MM.1S (cell line): Measurements from ENCODE around the gene RAD51C.

Experiments
- DNase-seq: peaks from one replicate; pipeline ENCODE4 v3.0.0-alpha.2; 2015
- H2AFZ ChIP-seq: fragments of 300-600 bp; sonication (generic); 2 replicates; pipeline ENCODE4 v1.6.0; 2016; ENCODE audit warnings: antibody characterized with exemption, low read length
- H3F3A ChIP-seq: fragments of 300-600 bp; sonication (generic); 2 replicates; pipeline ENCODE4 v1.6.1; 2016; ENCODE audit warnings: mild to moderate bottlenecking, antibody characterized with exemption, low read length, moderate library complexity, mixed read lengths; ENCODE audit not compliant: insufficient read depth
- H3K27ac ChIP-seq: fragments of 300-600 bp; sonication (generic); 2 replicates; pipeline ENCODE4 v1.5.1; 2016; ENCODE audit warnings: mild to moderate bottlenecking, low read length
- H3K27me3 ChIP-seq: fragments of 300-600 bp; sonication (generic); replicated peaks from 2 replicates; pipeline ENCODE4 v1.6.0; 2016; ENCODE audit warnings: low read length; ENCODE audit not compliant: insufficient read depth
- H3K36me3 ChIP-seq: fragments of 300-600 bp; sonication (generic); replicated peaks from 2 replicates; pipeline ENCODE4 v1.6.1; 2016; ENCODE audit warnings: mild to moderate bottlenecking, low read length, mixed read lengths; ENCODE audit not compliant: insufficient read depth
- H3K4me1 ChIP-seq: fragments of 300-600 bp; sonication (generic); 2 replicates; pipeline ENCODE4 v1.6.1; 2016; ENCODE audit warnings: low read length, mixed read lengths
- H3K4me2 ChIP-seq: fragments of 300-600 bp; sonication (generic); 2 replicates; pipeline ENCODE4 v1.6.0; 2016; ENCODE audit warnings: low read depth, low read length
- H3K4me3 ChIP-seq: fragments of 300-600 bp; sonication (generic); 2 replicates; pipeline ENCODE4 v1.5.1; 2016; ENCODE audit warnings: low read length, mixed read lengths
- H3K79me2 ChIP-seq: fragments of 300-600 bp; sonication (generic); 2 replicates; pipeline ENCODE4 v1.6.1; 2016; ENCODE audit warnings: mixed run types, low read length, mixed read lengths
- H3K9ac ChIP-seq: fragments of 300-600 bp; sonication (generic); 2 replicates; pipeline ENCODE4 v1.6.1; 2016; ENCODE audit warnings: low read length, mixed read lengths
- H3K9me2 ChIP-seq: fragments of 300-600 bp; sonication (generic); replicated peaks from 2 replicates; pipeline ENCODE4 v1.6.1; 2016; ENCODE audit warnings: mild to moderate bottlenecking, low read length, mixed read lengths; ENCODE audit not compliant: insufficient read depth
- H3K9me3 ChIP-seq: fragments of 300-600 bp; sonication (generic); replicated peaks from 2 replicates; pipeline ENCODE4 v1.6.1; 2016; ENCODE audit warnings: mild to moderate bottlenecking, low read length, mixed read lengths; ENCODE audit not compliant: insufficient read depth
- H4K20me1 ChIP-seq: fragments of 300-600 bp; sonication (generic); 2 replicates; pipeline ENCODE4 v1.6.1; 2016; ENCODE audit warnings: mild to moderate bottlenecking, low read length, moderate library complexity, mixed read lengths; ENCODE audit not compliant: insufficient read depth
- EZH2 ChIP-seq: fragments of 300-600 bp; sonication (generic); optimal IDR thresholded peaks from 2 replicates; pipeline ENCODE3; 2017; ENCODE audit warnings: low read depth, mild to moderate bottlenecking, antibody characterized with exemption, low read length, mixed read lengths
- EZH2phosphoT487 ChIP-seq: fragments of 300-600 bp; sonication (generic); IDR thresholded peaks from 2 replicates; pipeline ENCODE4 v1.6.1; 2018; ENCODE audit warnings: antibody characterized with exemption, low read length
- TF ChIP-seq, protein P1 (sequence below): fragments of 300-600 bp; sonication (generic); IDR thresholded peaks from 2 replicates; pipeline ENCODE4 v1.5.1; 2016; ENCODE audit warnings: antibody characterized with exemption, low read length, mixed read lengths

RAD51C gene

DNA sequence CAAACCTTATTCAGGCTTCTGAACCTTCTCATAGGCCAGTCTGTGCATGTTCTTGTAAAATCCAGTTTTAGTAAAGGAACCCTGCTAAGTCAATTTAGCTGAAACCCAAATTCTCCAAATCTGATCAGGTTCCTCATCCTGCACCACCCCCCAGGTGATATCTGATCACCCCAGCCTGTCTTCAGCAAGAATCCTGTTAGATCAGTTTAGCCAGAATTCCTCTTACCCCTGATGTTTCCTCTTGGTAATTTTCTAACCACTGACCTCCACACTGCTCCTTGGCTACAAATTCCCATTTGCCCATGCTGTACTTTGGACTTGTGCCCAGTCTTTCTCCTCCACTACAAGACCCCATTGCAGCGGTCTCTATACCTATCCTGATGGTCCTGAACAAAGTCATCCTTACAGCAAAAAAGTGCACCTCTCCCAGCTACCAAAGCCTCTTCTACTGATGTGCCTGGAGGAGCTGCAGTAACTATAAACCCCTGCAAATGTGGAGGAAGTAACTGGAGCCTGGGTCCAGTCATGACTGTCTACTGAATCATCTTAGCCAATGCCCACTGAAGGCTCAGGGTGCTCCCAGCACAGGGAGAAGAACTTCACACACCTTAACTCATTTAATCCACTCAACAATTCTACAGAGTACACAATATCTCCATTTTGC, 24.3 kb upstream of the RAD51C start:
- Histone ChIP-seq H3K4me3 (no peak overlapping the region), H2AFZ (no peak overlapping the region), H3K9me3 (no peaks in the 10 kb centered on the region), H3K4me1 (no peaks in the 10 kb centered on the region), H3K4me2 (no peak overlapping the region), H3K36me3 (no peaks in the 10 kb centered on the region), H4K20me1 (no peaks in the 10 kb centered on the region), H3K27ac (no peak overlapping the region), H3K9ac (no peak overlapping the region), H3K27me3 (no peaks in the 10 kb centered on the region), H3K9me2 (no peaks in the 10 kb centered on the region), H3F3A (no peaks in the 10 kb centered on the region), H3K79me2 (no peaks in the 10 kb centered on the region)
- TF ChIP-seq, protein P1, sequence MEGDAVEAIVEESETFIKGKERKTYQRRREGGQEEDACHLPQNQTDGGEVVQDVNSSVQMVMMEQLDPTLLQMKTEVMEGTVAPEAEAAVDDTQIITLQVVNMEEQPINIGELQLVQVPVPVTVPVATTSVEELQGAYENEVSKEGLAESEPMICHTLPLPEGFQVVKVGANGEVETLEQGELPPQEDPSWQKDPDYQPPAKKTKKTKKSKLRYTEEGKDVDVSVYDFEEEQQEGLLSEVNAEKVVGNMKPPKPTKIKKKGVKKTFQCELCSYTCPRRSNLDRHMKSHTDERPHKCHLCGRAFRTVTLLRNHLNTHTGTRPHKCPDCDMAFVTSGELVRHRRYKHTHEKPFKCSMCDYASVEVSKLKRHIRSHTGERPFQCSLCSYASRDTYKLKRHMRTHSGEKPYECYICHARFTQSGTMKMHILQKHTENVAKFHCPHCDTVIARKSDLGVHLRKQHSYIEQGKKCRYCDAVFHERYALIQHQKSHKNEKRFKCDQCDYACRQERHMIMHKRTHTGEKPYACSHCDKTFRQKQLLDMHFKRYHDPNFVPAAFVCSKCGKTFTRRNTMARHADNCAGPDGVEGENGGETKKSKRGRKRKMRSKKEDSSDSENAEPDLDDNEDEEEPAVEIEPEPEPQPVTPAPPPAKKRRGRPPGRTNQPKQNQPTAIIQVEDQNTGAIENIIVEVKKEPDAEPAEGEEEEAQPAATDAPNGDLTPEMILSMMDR = no peak
- TF ChIP-seq EZH2 (no peak), EZH2phosphoT487 (no peak)
- no peak for DNase-seq

DNA sequence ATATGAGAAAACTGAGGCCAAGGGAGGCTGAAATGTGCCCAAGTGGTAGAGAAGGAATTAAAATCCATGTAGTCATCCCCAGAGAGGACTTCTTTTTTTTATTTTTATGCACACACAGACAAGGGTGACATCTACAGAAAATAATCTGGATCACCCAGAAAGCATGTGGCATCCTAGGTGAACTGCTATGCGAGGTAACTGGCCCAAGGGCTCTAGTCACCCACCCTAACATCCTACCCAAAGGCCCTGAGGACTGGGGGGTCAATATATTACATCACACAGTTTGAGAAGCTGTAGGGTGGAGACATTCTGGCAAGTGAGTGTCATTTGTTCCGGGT, 23.8 kb upstream of the RAD51C start:
- Histone ChIP-seq H3K27me3 (no peaks in the 10 kb centered on the region), H3K4me1 (no peaks in the 10 kb centered on the region), H3K27ac (no peak overlapping the region), H3K79me2 (no peaks in the 10 kb centered on the region), H3F3A (no peaks in the 10 kb centered on the region), H3K36me3 (no peaks in the 10 kb centered on the region), H4K20me1 (no peaks in the 10 kb centered on the region), H3K9ac (no peak overlapping the region), H3K4me3 (no peak overlapping the region), H3K4me2 (no peak overlapping the region), H2AFZ (no peak overlapping the region), H3K9me3 (no peaks in the 10 kb centered on the region), H3K9me2 (no peaks in the 10 kb centered on the region)
- TF ChIP-seq EZH2phosphoT487 (no peak), EZH2 (no peak)
- TF ChIP-seq, protein P1 = no peak
- no peak for DNase-seq

DNA sequence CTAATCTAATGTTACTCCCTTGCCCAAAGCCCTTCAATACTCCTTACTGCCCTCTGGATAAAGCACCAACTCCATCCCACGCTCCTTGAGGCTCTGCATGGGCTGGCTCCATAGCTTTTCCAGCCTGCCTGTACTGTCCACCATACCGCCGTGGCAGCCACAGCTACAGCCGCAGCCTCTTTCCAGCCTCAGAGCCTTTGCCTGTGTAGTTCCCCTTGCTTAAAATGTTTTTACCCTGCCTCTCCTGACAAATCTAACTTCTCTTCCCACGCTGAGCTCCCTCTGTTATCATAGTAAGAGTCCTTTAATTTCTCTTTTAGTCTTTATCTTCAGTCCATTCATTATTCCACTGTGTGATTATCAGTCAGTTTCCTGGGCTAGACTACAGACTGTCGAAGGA, 22.5 kb upstream of the RAD51C start:
- Histone ChIP-seq H3K27me3 (no peaks in the 10 kb centered on the region), H3K4me3 (no peak overlapping the region), H4K20me1 (no peaks in the 10 kb centered on the region), H3K4me2 (no peak overlapping the region), H3K9ac (no peak overlapping the region), H3K36me3 (no peaks in the 10 kb centered on the region), H3K27ac (no peak overlapping the region), H3K9me3 (no peaks in the 10 kb centered on the region), H3K9me2 (no peaks in the 10 kb centered on the region), H2AFZ (no peak overlapping the region), H3F3A (no peaks in the 10 kb centered on the region), H3K79me2 (no peaks in the 10 kb centered on the region), H3K4me1 (no peaks in the 10 kb centered on the region)
- TF ChIP-seq EZH2 (no peak), EZH2phosphoT487 (no peak)
- TF ChIP-seq, protein P1 = no peak
- DNase-seq = no peak
